ENCODE data around the gene TEX264. TPM values are rescaled to one million over a fixed set of nuclear protein-coding genes. Genes with fewer than 3 reads are reported as not detected.

The TEX264 gene
- total RNA-seq, 2 donors from 2014 or later: 27.3 to 50.9 TPM

- Histone ChIP-seq H3K27ac (no peak overlapping the region), H3K27me3 (replicated peaks; ENCODE audit: insufficient read depth) (no peaks in the 10 kb centered on the region), H3K4me1 (ENCODE audit: control insufficient read depth in 1 of 2, low read depth in 2 of 2) (no peaks in the 10 kb centered on the region), H3K9me3 (no peaks in the 10 kb centered on the region), H3K36me3 (no peaks in the 10 kb centered on the region), H3K4me3 (no peak overlapping the region)
- no peak for DNase-seq (ENCODE audit: low spot score)
- TF ChIP-seq, protein P1, sequence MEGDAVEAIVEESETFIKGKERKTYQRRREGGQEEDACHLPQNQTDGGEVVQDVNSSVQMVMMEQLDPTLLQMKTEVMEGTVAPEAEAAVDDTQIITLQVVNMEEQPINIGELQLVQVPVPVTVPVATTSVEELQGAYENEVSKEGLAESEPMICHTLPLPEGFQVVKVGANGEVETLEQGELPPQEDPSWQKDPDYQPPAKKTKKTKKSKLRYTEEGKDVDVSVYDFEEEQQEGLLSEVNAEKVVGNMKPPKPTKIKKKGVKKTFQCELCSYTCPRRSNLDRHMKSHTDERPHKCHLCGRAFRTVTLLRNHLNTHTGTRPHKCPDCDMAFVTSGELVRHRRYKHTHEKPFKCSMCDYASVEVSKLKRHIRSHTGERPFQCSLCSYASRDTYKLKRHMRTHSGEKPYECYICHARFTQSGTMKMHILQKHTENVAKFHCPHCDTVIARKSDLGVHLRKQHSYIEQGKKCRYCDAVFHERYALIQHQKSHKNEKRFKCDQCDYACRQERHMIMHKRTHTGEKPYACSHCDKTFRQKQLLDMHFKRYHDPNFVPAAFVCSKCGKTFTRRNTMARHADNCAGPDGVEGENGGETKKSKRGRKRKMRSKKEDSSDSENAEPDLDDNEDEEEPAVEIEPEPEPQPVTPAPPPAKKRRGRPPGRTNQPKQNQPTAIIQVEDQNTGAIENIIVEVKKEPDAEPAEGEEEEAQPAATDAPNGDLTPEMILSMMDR (IDR thresholded peaks at IDR 0.05): no peak
- no peak for ATAC-seq (ENCODE audit: insufficient number of reproducible peaks, low FRiP score, low read depth)
Observed at GRCh38 chr3:51718547-51719409, 47.7 kb downstream of the TEX264 start.

DNA sequence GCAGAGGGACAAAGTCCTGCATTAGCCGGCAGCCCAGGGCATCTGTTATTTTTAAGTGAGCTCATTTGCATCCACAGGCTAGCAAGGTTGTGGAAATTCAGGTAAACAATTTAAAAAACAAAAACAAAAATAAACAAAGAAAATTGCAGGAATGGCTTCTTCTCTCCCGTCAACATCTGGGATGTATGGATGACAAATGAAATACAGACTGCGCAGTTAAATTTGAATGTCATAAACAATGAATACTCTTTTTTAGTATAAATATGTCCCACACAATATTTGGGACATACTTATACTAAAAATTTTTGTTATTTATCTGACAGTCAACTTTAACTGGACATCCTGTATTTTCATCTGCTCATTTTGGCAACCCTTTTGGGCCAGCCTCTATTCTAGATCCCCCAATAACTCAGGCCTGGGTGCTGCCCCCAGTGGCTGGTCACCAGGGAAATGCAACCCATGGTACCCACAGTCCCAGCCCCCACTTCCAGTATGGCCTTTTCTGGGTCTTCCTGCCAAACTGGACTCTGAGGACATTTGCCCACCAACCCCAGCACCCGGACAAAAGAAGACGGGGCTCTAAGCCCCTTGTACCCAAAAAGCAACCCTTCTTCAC, 48.5 kb downstream of the TEX264 start:
- no peaks in the 10 kb centered on the region for H3K36me3 ChIP-seq
- TF ChIP-seq, protein P1 (IDR thresholded peaks at IDR 0.05): no peak
- H3K4me3 ChIP-seq: no peak overlapping the region
- ATAC-seq (ENCODE audit: insufficient number of reproducible peaks, low FRiP score, low read depth): no peak
- no peaks in the 10 kb centered on the region for H3K27me3 ChIP-seq (replicated peaks; ENCODE audit: insufficient read depth)
- DNase-seq (ENCODE audit: low spot score): no peak
- no peak overlapping the region for H3K27ac ChIP-seq
- H3K4me1 ChIP-seq (ENCODE audit: control insufficient read depth in 1 of 2, low read depth in 2 of 2): no peaks in the 10 kb centered on the region
- no peaks in the 10 kb centered on the region for H3K9me3 ChIP-seq

DNA sequence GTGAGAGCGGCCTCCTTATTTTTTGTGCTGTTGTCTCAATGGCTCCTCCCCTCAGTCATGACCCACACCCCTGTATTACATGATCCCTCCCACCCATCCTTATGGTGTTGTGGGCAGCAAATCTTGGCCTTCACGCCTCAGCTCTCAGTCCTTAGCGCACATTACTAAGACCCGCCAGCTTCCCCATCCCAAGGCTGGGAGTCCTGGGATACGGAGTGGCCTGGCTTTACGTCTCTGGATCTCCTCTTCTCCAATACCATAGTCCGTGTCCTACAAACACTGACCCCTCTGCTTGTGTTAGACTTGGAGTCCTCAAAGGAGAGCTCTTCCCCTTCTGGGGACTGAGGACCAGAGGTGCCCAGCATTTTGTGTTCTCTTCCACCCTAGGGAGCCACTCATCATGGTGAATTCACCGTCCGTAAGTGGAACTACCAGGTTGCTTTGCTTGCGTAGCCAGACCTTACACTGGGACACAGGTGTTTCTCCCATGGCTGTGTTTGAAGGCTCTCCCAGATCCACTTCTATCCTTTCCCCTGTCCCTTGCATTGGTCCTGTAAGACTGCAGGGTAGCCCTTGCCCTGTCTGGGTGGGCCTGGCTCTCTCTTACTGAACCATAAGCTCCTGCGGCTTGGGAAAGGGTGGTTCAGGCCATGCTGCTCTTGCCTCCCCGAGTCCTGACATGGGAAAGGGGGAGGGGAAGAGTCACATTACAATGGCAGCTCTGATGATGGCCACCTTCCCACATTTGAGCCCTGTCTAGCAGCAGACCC, 49.4 kb downstream of the TEX264 start:
- ATAC-seq (ENCODE audit: insufficient number of reproducible peaks, low FRiP score, low read depth) (no peak), DNase-seq (ENCODE audit: low spot score) (no peak)
- Histone ChIP-seq H3K9me3 (no peaks in the 10 kb centered on the region), H3K27ac (no peak overlapping the region), H3K36me3 (no peaks in the 10 kb centered on the region), H3K4me1 (ENCODE audit: control insufficient read depth in 1 of 2, low read depth in 2 of 2) (no peaks in the 10 kb centered on the region), H3K27me3 (replicated peaks; ENCODE audit: insufficient read depth) (no peaks in the 10 kb centered on the region), H3K4me3 (no peak overlapping the region)
- TF ChIP-seq, protein P1 (IDR thresholded peaks at IDR 0.05): no peak

DNA sequence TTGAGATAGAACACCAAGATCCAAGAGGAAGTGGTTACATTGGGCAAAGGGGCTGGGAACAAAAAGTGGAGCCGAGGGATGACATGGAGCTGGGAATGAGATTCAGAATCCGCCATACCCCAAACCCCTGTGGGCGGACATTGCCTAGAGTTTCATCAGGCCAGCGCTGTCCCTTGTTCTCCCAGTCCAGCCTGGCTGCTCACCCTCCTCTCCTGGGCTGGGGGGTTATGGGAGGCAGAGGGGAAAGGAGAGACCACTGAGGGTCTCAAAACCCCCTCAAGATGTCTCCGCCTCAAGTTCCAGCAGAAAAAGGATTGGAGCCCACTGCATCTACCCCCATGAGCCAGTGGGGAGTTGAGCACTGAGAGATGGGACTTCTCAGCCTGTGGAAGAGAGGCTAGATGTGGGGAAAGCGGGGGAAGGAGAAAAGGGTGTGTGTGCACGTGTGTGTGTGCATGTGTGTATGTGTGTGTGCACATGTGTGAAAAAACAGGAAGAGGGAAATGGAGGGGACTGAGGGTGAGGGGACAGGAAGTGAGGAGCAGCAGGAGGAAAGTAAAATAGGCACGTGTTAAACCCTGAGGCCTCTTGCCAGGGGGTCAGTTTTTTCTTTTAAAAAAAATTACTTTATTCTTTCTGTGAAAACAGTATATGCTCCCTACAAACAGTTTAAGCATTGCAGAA, 50.2 kb downstream of the TEX264 start:
- no peaks in the 10 kb centered on the region for H3K9me3 ChIP-seq
- ATAC-seq (ENCODE audit: insufficient number of reproducible peaks, low FRiP score, low read depth) (no peak), DNase-seq (ENCODE audit: low spot score) (no peak)
- no peaks in the 10 kb centered on the region for H3K27me3 ChIP-seq (replicated peaks; ENCODE audit: insufficient read depth)
- no peak overlapping the region for H3K4me3 ChIP-seq
- TF ChIP-seq, protein P1 (IDR thresholded peaks at IDR 0.05): no peak
- H3K4me1 ChIP-seq (ENCODE audit: control insufficient read depth in 1 of 2, low read depth in 2 of 2): no peaks in the 10 kb centered on the region
- H3K36me3 ChIP-seq: no peaks in the 10 kb centered on the region
- no peak overlapping the region for H3K27ac ChIP-seq

Measured in thoracic aorta (tissue), 2 donors.